GM18519 (cell line): ENCODE data around the gene C16orf95.
"Not testable (repeated sequence)": the region's sequence is repeated elsewhere in the genome, so short reads cannot be mapped to it uniquely, and the experiment has no call there.

Experiments
- ATAC-seq: cut with Tn5 transposase; IDR thresholded peaks from one replicate; pipeline ENCODE4 v1.9.1; 2021; ENCODE audit warnings: mild to moderate bottlenecking, moderate library complexity; ENCODE audit not compliant: unreplicated experiment, low FRiP score

C16orf95 gene

DNA sequence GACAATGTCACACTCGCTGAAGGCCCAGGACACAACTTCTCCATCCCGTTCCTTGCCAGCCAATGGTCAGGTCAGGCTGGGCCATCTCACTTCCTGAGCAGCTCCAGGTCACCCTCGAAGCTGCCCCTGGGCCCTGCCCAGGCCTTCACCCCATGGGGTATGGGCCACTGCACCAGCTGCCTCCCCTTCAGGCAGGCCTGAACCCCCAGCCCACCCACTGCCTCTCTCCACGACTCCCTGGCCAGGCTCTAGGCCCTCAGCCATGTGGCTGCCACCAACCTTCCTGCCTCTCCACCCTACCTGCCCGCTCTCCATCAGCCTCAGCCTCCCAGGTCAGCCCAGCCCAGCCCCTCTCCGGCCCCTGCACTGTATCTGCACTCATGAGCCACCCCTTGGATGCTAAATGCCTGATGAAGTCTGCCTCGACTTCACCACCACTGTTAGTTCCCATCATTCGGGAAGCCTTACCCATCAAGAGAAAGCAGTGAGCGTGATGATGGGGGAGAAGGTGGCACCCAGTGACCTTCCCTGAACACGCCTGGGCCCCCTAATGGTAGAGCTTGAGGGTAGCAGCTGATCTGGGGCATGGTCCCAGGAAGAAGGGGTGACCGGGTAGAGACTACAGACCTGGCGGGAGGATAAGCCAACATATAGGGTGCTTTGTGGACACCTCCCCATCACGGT is 30.9 kb upstream of the C16orf95 start:
- no peak for ATAC-seq

DNA sequence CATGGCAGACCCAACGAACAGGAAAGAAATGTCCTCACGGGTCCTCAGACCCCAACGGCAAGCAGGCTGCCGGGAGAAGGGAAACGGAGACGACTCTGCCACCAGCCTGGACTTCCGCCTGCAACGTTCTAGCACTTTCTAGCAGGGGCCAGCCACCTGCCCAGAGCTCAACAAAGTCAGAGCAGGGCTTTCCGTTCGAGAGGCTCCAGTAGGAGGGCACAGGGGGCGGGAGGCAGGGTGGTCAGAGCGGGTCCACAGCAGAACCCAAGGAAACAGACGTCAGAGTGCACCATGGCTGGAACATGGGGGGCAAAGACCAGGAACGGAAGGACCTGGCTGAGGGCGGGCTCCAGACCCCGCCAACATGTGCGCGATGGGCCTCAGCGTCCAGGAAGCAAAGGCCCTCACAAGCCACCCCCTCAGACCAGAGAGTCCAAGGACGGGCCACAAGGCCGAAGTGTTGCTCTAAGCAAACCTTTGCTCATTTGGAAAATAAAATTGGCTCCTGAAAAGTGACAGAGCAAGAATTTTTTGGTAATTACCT is 29.4 kb upstream of the C16orf95 start:
- no peak for ATAC-seq

DNA sequence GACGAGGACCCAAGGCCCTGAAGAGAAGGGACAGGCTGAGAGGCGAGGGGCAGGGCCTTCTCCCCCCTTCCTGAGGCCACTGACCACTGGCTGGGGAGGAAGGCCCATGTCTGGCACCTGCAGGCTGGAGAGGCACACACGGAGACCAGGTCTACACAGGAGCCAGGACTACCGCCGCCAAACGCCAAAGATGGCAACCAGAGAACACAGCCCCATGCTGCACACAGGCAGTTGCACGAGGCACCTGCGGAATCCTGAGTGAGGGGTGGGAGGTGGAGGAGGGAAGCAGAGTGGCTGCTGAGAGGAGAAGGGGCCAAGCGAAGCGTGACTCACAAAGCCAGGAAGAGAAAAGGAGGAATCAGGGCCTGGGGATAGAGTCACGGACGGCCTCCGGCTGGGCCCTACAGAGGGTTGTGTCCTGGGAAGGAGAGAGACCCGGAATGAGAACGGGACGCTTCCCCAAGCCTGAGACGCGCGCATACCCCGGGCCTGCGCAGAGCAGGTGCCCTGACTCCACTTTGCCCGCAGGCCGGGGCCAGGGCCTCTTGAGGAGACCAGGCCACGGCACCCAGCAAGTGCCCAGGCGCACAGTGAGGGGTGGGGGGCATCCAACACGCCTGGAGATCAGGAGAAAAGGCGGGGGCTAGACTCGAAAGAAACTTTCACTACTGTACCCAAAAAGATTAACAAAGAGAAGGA is 28.7 kb upstream of the C16orf95 start:
- ATAC-seq: no peak

DNA sequence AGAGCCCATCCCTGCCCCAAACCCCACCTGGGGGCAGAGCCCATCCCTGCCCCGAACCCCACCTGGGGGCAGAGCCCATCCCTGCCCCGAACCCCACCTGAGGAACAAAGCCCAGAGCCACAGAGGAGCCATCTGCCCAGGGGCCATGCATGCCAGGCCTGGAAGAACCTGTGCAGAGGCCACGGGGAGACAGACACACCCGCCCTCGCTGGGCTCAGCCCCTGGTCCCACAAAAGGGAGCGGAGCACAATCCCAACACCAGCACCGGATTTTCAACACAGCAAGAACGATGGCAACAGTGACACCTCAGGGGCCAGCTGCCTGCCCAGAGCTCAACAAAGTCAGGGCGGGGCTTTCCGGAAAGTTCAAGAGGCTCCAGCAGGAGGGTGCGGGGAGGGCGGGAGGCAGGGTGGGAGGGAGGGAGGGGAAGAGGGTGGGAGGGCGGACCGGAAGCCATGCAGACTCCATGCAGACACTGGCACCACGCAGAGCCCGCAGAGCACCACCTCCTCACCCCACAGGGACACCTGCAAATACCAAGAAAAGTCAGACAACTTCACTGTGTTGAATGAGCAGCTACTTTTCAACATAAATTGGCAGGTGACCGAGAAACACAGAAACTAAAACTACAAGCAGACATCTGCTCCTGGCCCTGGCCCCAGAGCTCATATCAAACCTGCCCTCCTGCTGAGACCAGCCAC is 27.9 kb upstream of the C16orf95 start:
- no peak for ATAC-seq

DNA sequence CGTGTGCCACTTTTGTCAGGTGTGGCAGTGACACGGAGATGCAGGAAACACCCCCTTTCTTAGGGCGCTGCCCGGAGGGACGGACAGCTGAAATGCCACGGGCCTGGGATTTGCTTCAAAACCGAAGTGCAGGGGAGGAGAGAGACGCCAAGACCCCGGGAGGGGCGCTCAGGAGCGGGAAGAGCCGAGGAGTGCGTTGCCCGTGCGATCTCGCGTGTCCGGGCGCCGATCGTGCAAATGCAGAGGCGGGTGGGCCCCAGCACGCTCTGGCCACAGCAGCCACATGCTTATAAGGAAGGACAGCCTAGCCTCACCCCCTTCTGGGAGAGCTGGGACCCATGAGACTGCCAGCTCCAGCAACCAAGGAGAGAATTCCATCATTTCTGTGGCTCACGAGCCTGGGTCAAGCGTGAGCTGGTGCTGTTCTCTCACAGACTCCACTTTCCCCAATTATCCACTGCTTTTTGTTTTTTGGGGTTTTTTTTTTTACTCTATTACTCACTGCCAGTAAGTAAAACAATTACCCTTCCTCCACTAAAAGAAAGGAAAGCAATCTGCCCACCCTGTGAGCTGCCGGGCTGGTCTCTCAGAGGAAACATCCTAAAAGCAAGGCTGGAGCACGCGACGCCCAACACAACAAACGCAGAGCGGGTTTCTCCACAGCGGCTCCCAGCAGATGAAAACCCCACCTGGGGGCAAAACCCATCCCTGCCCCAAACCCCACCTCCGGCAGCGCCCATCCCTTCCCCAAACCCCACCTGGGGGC is 27.2 kb upstream of the C16orf95 start:
- no peak for ATAC-seq

DNA sequence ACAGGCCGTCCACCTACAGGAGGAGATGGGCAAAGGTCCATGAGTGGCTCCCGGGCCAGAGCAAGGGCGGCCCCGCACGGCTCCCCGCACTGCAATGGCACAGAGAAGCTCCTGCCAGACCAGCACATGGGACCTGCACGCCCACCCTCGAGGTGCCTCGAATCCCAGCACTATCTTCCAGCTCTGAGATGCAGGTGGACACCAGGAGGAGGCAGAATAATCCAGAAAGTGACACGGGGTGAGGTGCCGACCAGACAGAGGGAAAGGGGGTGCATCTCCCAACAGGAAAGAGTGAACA is 26.5 kb upstream of the C16orf95 start:
- no peak for ATAC-seq

DNA sequence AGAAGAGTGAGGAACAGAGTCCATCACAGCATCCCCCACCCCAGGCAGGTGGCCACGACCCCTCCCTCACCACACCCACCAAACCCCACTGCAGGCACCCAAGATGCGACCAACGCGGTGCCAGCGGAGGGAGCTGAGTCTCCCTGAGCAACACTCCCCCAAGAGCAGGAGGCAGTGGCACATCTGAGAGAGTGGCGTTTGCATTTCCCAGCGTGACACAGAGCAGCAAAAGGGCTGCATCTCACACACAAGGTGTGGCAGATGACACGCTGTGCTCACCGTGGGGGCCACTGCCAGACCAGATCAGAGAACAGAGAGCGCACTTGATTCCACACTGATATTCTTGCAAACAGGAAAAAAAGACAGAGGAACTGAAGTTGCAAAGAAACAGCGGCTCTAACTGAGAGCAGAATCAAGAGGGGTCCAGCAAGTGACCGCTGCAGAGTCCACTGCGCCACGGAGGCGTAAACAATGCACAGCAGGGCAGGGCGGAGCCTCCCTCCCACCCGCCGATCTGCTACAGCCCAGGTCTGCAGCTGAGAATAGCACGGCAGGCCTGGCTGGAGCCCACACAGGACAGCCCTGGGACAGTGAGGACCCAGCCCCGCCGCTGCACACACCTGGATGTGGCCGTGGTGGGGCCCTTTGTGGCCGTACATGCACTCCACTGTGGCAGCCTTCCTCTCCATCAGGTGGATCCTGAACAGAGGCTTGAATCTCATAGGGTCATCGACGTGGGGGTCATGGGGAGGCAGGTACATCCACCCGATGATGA is 26.0 kb upstream of the C16orf95 start:
- no peak for ATAC-seq

DNA sequence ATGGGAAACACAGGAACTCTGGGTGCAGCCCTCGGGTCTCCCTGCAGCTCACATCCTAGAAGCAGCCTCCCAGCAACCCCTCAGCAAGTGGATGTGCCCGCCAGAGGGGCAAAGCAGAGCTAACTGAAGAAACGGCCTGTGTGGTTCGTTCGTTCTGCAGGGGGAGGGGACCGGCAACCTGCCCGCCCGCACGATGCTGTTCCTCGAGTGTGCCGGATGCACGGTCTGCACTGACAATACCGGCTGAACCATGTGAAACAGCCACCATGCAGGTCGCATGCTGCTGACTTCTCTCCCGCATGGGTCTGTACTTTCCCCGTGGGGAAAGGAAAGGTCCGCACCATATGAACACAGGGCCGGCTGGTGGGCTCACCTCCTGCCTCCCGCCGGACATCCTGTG is 25.3 kb upstream of the C16orf95 start:
- no peak for ATAC-seq

DNA sequence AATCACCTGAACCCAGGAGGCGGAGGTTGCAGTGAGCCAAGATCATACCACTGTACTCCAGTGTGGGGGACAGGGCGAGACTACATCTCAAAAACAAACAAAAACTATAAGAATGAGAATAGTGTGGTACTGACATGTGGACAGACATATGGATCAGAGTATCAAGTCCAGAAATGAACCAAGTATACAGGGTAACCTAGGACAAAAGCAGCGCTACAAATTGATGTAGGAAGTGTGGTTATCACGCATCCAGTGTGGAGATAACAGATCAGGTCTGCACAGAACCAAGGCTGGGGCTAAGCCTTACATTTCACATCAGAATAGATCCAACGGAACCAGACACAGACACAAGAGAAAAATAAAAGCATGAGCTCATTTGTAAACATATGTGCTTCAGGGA is 23.0 kb upstream of the C16orf95 start:
- ATAC-seq: no peak

DNA sequence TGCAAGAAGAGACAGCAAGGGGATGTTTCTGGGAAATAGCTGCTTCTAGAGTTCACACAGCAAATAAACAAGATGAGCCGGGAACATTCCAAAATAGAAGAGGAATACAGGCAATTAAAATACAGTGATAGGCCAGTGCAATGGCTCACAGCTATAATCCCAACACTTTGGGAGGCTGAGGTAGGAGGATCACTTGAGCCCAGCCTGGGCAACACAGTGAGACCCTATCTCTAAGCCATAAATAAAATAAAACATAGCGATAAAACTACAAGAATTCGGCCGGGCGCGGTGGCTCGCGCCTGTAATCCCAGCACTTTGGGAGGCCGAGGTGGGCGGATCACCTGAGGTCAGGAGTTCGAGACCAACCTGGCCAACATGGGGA is 22.5 kb upstream of the C16orf95 start:
- ATAC-seq: not testable (repeated sequence)

DNA sequence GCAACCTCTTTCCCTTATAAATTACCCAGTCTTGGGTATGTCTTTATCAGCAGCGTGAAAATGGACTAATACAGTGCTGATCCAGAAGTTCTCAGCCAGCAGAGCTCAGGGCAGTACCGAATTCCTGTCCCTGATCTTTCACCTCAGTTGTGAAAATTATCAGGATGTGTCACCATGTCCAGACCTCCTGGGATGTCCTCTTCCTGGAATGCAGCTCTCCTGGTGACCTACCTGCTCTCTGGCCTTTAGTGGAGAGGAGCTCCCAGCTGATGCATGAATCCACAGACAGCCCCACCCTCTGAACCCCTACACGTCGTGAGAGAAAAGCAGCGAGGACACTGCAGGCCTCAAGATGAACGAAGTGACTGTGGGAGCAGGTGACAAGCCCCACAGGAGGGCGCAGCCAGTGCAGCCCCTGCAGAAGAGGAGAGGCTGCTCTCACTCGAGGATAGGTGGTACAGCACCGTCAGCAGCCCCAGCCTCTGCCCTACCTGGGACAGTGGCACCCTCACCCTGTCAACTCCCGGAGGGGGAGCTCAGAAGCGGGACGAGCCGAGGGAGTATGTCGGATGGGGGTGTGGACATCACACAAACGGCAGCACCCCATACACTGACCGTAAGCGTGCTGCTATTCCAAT is 22.0 kb upstream of the C16orf95 start:
- no peak for ATAC-seq

DNA sequence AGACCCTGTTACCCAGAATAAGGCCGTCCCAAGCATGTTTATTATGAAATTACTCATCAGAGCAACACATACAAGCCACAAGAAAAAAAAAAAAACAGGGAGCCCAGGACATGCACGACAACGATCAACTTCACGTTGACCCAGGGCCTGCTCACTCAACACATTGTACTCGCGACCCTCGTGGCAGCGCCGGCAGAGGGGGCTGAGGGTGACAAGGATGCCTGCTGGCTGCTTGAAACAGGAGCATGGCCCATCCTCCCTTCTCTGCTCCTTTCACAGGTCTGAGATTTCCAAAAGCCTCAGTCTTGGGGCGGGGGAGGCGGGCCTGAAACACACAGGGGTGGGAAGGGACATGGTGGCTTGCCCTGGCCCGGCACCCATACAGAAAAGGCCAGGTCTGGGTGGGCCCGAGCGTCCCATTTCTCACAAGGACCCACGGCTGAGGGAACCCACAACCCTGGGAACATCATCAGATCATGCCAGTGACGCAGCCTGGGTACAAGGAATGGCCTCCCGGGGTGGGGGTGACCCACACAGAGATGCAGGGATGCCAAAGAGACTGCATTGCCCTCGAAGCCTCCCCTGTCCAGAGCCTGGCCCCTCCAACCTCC is 21.1 kb upstream of the C16orf95 start:
- no peak for ATAC-seq

DNA sequence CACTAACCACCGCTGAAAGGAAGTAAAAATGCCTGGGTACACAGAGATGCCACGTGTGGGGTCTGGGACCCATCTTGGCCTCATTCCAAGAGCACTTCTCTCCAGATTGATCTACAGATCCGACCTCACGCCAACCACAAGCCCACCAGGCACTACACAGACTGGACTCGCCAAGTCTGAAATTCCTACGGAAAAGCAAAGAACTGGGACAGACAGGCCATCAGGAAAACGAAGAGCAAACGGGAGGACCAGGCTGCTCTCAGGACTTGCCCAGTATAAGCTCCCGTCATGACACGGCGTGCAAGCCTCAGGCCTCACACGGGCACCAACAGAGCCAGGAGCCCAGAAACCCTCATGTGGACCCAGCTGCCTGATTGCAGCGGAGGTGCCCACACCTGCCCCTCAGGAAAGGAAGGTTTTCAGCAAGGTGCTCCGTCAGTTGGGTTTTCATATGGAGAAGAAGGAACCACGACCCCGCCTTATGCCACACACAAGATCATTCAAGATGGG is 20.1 kb upstream of the C16orf95 start:
- no peak for ATAC-seq

DNA sequence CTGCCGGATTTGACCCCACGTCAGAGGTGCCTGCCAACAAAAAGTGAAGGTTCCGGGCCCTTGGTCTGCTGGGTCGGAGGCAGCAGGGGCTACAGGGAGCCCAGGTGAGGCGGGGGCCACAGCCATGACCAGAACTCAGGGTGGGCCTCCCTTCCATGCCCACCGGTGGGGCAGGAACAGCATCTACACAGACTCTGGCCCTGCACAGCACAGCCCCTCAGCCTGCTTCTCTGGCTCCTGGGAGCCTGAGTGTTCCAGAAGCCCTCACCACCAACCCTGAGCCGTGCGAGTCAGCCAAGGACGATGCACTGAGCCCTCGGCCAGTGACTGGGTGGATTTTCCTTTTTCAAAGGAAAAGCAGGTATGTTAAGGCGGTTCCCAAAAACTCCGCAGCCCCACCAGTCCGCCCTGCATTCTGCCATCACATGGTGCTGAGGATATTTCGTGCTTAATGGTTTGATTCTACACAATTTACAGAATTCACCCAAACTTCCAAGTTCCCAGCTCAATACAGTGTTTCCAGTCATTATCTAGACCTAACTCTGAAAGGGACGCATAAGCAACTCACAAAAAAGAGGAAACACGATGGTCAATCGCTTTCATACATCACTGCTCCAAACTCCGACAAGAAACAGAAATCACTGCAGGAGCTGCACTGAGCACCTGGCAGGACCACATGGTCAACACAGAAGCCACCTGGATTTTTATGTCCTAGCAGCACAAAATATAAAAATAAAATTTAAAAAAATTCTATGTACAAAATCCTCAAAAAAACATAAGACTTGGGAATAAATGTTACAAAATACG is 19.4 kb upstream of the C16orf95 start:
- no peak for ATAC-seq

DNA sequence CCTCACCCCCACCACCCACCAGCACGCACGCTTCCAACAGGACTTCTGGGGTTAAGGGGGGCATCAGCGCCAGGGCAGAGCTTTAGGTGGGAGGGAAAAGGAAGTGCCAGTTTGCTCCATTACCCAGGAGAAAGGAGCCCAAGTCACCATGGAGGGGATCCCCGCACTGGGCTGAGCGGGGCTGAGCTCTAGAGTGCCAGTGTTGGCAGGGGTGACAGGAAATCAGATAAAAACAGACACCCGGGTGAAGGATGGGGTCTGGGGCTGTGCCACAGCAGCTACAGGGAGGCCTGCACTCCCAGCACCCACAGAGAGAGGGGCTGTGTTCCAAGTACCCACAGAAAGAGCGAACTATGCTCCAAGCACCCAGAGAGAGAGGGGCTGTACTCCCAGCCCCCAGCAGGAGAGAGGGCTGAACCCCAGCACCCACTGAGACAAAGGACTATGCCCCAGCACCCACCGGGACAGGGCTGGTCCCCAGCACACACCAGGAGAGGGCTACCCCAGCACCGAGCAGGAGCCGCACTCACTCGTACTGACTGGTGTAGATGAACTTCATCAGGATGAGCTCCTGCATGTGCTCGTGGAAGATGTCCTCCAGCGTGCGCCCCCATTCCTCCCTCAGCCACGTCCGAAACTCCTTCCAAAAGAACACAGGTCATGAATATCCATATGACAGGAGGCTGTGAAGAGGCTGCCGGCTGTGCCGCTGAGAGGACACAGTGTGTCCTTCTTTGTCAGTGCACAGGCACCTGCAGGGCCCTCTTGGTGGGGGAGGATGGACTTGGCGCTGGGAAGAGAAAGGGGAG is 18.6 kb upstream of the C16orf95 start:
- ATAC-seq: no peak

DNA sequence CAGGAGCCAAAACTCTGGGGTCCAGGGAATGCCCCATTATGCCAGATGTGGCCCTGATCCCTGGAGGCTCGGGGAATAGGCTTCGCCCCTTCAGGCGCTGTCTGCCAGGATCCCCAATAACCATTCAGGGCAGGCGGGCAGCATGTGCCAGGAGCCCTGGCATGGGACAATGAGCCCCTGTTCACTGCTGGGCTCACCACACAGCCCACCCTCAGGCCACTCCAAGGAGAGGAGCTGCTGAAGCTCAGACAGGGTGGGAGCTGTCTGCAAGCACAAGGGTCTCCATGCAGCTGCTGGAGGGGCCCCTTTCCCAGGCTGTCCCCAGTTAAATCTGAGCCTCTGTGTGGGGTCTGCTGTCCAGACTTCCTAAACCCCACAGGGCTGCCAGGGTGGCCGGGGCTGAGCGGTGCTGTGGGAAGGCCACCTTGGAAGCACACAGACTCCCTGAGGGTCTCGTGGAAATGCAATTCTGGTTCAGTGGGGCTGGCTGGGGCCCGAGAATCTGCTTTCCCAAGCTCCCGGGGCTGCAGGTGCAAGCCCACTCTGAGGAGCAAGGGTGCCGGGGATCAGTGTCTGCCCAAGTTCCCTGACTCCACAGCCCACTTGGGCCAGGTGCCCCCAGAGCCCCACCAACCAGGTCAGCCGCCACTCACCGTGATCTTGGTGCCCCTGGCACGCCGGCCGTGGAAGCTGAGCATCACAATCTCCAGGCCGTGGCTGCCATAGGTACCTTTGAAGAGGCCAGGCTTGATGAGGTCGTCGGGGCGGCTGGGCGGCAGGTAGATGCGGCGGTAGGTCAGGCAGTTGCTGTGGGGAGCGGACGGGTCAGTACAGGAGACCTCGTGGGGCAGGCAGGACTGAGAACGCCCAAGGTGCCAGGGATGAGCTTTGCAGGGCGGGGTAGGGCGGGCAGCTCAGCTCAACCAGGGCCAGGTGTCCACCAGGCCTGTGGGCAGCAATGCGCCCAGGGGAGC is 17.7 kb upstream of the C16orf95 start:
- ATAC-seq: no peak
